ENCODE data around the gene NADSYN1.

NADSYN1 gene

DNA sequence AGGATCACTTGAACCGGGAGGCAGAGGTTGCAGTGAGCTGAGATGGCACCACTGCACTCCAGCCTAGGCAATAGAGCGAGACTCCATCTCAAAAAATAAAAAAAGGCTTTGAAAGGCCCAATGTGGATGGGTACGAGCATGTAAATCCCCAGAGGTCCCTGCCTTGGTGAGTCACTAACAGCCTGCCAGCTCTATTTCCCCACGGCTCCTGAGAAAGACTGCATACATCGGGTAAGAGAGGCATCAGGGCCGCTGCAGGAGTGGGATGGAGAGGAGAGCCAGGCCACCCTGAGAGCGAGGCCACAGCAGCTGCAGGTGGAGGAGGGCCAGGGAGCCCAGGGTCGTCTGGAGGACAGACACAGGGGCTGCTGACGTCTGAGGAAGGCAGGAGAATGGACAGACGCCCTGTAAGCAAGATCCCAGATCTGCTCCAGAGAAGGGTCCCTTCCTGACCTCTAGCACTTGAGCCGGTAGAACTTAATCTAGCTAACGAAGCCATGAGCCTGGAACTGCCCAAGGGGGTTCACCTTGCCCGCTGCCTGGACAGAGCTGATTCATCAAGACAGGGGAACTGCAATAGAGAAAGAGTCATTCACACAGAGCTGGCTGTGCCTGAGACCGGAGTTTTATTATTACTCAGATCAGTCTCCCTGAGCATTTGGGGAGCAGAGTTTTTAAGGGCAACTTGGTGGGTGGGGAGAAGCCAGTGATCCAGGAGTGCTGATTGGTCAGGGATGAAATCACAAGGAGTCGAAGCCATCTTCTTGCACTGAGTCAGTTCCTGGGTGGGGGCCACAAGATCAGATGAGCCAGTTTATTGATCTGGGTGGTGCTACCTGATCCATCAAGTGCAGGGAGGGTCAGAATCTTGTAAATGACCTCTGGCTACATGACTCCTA, 90.1 kb downstream of the NADSYN1 start:
- in situ Hi-C loops (cut with MboI; ENCODE audit: low sequenced_read_pairs), result no loop called here

DNA sequence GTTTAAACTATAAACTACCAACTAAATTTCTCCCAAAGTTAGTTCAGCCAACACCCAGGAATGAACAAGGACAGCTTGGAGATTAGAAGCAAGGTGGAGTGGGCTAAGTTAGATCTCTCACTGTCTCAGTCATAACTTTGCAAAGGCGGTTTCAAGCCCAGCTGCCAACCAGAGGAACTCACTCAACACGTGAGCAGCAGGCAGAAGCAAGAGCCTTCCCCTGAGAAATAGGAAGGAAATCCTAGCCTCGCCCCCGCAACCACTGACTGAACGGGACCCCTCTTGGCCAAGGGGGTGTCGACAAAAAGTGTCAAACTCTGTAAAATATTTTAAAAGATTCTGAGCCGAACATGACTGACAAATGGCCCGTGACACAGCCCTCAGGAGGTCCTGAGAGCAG, 90.9 kb downstream of the NADSYN1 start:
- in situ Hi-C loops (cut with MboI; ENCODE audit: low sequenced_read_pairs), result no loop called here

DNA sequence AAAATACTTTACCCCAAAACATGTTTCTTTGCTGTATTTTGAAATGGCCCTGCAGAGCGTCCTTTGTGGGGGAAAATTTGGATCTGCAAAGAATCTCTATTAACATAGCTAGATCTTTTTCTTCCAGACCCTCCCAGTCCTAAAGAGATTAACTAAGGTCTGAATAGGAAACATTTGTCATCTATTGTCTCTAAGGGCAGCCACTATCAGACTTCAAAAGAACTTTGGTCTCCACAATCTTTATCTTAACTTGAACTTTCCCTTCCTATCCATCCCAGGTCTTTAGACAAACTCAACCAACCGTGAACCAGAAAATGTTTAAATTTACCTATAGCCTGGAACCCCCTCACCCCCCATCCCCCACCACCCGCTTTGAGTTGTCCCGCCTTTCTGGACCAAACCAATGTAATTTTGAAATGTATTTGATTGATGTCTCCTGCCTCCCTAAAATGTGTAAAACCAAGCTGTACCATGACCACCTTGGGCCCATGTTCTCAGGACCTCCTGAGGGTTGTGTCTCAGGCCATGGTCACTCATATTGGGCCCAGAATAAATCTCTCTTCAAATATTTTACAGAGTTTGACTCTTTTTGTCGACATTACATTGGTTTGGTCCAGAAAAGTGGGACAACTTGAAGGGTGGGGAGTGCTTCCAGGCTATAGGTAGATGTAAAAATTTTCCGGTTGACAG, 91.7 kb downstream of the NADSYN1 start:
- in situ Hi-C loops (cut with MboI; ENCODE audit: low sequenced_read_pairs), result no loop called here

DNA sequence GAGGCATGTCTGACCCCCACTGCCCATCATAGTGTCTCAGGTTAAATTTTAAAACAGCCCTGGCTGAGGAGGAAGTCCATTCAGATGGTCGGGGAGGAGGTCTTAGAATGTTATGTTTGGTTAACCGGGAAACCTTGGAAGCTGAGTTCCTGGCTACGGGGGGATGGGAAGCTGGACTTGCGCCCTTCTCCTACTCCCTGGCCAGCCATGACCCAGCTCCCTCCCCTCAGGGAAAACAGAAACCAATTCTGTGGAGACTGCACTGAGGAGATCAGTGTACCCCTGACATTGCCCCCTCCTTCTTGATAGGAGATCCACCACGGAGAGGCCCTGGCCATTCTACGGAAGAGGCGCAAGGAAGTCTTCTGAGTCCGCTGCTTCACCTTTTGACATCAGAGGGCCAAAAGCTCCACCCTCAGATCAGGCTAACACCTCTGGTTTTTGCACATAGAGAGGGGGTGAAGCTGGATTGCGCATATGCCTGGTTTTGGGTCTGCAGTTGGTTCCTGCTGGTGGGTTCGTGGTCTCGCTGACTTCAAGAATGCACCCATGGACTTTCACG, 92.5 kb downstream of the NADSYN1 start:
- in situ Hi-C loops (cut with MboI; ENCODE audit: low sequenced_read_pairs), result no loop called here

DNA sequence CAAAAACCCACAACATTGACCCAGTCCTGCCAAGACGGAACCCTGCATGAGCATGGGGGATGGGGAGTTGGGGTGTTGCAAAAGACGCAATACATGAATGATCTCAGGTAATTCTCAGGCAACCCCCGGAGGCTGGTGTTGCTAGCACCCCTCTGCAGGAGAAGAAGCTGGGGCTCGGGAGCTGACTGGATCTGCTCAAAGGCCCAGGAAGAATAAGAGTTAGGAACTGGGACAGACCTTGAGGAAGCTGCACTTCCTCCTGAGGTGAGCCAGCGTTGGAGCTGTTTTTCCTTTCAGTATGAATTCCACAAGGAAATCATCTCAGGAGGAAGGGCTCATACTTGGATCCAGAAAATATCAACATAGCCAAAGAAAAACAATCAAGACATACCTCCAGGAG, 95.1 kb downstream of the NADSYN1 start, which contains the start of gene KRTAP5-9:
KRTAP5-9 (plus strand) TSS at position 301 of the 400 bp plus-strand sequence. CDS start 238 bp downstream, outside the sequence.
- in situ Hi-C loops (cut with MboI; ENCODE audit: low sequenced_read_pairs), result no loop called here

DNA sequence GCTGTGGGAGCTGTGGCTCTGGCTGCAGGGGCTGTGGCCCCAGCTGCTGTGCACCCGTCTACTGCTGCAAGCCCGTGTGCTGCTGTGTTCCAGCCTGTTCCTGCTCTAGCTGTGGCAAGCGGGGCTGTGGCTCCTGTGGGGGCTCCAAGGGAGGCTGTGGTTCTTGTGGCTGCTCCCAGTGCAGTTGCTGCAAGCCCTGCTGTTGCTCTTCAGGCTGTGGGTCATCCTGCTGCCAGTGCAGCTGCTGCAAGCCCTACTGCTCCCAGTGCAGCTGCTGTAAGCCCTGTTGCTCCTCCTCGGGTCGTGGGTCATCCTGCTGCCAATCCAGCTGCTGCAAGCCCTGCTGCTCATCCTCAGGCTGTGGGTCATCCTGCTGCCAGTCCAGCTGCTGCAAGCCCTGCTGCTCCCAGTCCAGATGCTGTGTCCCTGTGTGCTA, 95.7 kb downstream of the NADSYN1 start:
- in situ Hi-C loops (cut with MboI; ENCODE audit: low sequenced_read_pairs), result no loop called here

All from HL-60/S4 treated with phorbol 12-myristate 13-acetate at 8.2 ng/mL for 4 days and 3 days (cell line).